HCT116 (cell line): ENCODE results near the gene RAB36. TPM values are rescaled to one million over a fixed set of nuclear protein-coding genes. Genes with fewer than 3 reads are reported as not detected.

Source experiments
- ATAC-seq: fragments of 200-7000 bp; cut with Tn5 transposase; 2 replicates; pipeline ENCODE4 v1.9.1; 2020; ENCODE audit warnings: mild to moderate bottlenecking, moderate library complexity
- BruUV-seq: library from RNA; stranded (reverse); fragments of 400-500 nt; replicated peaks from 2 replicates; lab custom pipeline; 2021; lab: Mats Ljungman, UMichigan
- CTCF ChIA-PET: fragments of 300-600 bp; sonication (Branson Sonifier 250); formaldehyde crosslinking; loops from one replicate; lab custom pipeline; 2021; ENCODE audit warnings: antibody characterized with exemption; lab: Charles Lee
- POLR2A ChIA-PET: fragments of 300-600, 350-600 bp; sonication (Branson Sonifier 250); formaldehyde crosslinking; loops from one replicate; lab custom pipeline; 2021; ENCODE audit warnings: antibody characterized with exemption; lab: Charles Lee
- RAD21 ChIA-PET, 2 experiments: fragments of 300-600 bp; sonication (Branson Sonifier 250); formaldehyde crosslinking; loops; one replicate each; lab custom pipeline; 2023; ENCODE audit warnings: low total read pairs in 2 of 2; ENCODE audit not compliant: uncharacterized antibody in 2 of 2, unreplicated experiment in 2 of 2, low non-redundant PET in 1 of 2; lab: Charles Lee
- DNase-seq: peaks from one replicate; pipeline ENCODE4 v3.0.0-alpha.2; 2010; ENCODE audit warnings: low read depth, low spot score
- H2AFZ ChIP-seq: fragments of 200-600 bp; shearing (Covaris generic), sonication (generic); 2 replicates; pipeline ENCODE4 v1.6.1; 2017; ENCODE audit warnings: low read depth, mixed run types, mixed read lengths, antibody characterized with exemption, low read length; ENCODE audit not compliant: poor library complexity, severe bottlenecking
- H3K27ac ChIP-seq: 2 replicates; pipeline ENCODE4 v1.5.1; 2012; ENCODE audit warnings: low read depth, low read length
- H3K27me3 ChIP-seq: fragments of 200-600 bp; sonication (generic); 2 replicates; pipeline ENCODE4 v1.6.1; 2016; ENCODE audit warnings: mixed run types, low read length, mixed read lengths; ENCODE audit not compliant: insufficient read depth
- H3K36me3 ChIP-seq, 2 experiments: fragments of 200-500 bp in 1 of 2; fragments of 200-600 bp in 1 of 2; sonication (Bioruptor generic) in 1 of 2; sonication (generic) in 1 of 2; 2 replicates each; pipeline versions ENCODE4 v1.5.1 to v1.6.1; 2014 to 2016; ENCODE audit warnings: low read length in 2 of 2, inconsistent platforms in 1 of 2, mixed read lengths in 1 of 2, mixed run types in 1 of 2; ENCODE audit not compliant: insufficient read depth in 2 of 2, control insufficient read depth in 1 of 2
- H3K4me1 ChIP-seq, 2 experiments: fragments of 200-600 bp in 1 of 2; sonication (generic) in 1 of 2; 2 replicates each; pipeline versions ENCODE4 v1.5.1 to v1.6.1; 2012 to 2017; ENCODE audit warnings: low read length in 2 of 2, inconsistent platforms in 1 of 2, mild to moderate bottlenecking in 1 of 2, mixed read lengths in 1 of 2, mixed run types in 1 of 2, moderate library complexity in 1 of 2; ENCODE audit not compliant: insufficient read depth in 2 of 2, control insufficient read depth in 1 of 2
- H3K4me2 ChIP-seq: fragments of 200-600 bp; sonication (generic); 2 replicates; pipeline ENCODE4 v1.6.1; 2017; ENCODE audit warnings: mixed run types, low read length, mixed read lengths
- H3K4me3 ChIP-seq, 2 experiments: fragments of 200-600 bp in 1 of 2; sonication (generic) in 1 of 2; replicated peaks in 1 of 2; 2 replicates each; pipeline ENCODE4 v1.5.1; 2011 to 2016; ENCODE audit warnings: low read length in 2 of 2, control low read depth in 1 of 2, low read depth in 1 of 2, mild to moderate bottlenecking in 1 of 2, mixed read lengths in 1 of 2, mixed run types in 1 of 2
- H3K79me2 ChIP-seq: fragments of 200-600 bp; sonication (generic); 2 replicates; pipeline ENCODE4 v1.6.1; 2017; ENCODE audit warnings: mild to moderate bottlenecking, mixed run types, low read length, moderate library complexity, mixed read lengths; ENCODE audit not compliant: insufficient read depth
- H3K9ac ChIP-seq: fragments of 200-600 bp; sonication (generic); 2 replicates; pipeline ENCODE4 v1.6.1; 2016; ENCODE audit warnings: low read length, mixed read lengths
- H3K9me2 ChIP-seq: fragments of 200-600 bp; sonication (generic), shearing (Covaris generic); 2 replicates; pipeline ENCODE4 v1.6.1; 2017; ENCODE audit warnings: mixed run types, mild to moderate bottlenecking, moderate library complexity; ENCODE audit not compliant: insufficient read depth
- H3K9me3 ChIP-seq, 2 experiments: fragments of 200-500 bp in 1 of 2; fragments of 200-600 bp in 1 of 2; sonication (Bioruptor generic) in 1 of 2; sonication (generic) in 1 of 2; 2 replicates each; pipeline ENCODE4 v1.6.1; 2014 to 2017; ENCODE audit warnings: low read length in 2 of 2, mixed read lengths in 2 of 2, inconsistent platforms in 1 of 2, low read depth in 1 of 2, mild to moderate bottlenecking in 1 of 2, mixed run types in 1 of 2, moderate library complexity in 1 of 2; ENCODE audit not compliant: control insufficient read depth in 1 of 2, insufficient read depth in 1 of 2
- H4K20me1 ChIP-seq: fragments of 200-600 bp; sonication (generic), shearing (Covaris generic); 2 replicates; pipeline ENCODE4 v1.6.1; 2017; ENCODE audit warnings: mixed run types, mild to moderate bottlenecking, moderate library complexity; ENCODE audit not compliant: insufficient read depth
- EGR1 ChIP-seq: IDR thresholded peaks from 2 replicates; pipeline ENCODE4 v1.6.1; 2012; ENCODE audit warnings: low read depth
- EZH2 ChIP-seq: fragments of 200-600 bp; sonication (generic); IDR thresholded peaks from 2 replicates; pipeline ENCODE4 v1.6.1; 2017; ENCODE audit warnings: antibody characterized with exemption, mixed run types
- EZH2phosphoT487 ChIP-seq: fragments of 200-600 bp; IDR thresholded peaks from 2 replicates; pipeline ENCODE4 v1.6.1; 2018; ENCODE audit warnings: antibody characterized with exemption, borderline replicate concordance
- JUND ChIP-seq: IDR thresholded peaks from 2 replicates; pipeline ENCODE4 v1.6.1; 2012
- POLR2AphosphoS5 ChIP-seq: IDR thresholded peaks from 2 replicates; pipeline ENCODE4 v1.6.1; 2011; ENCODE audit warnings: mild to moderate bottlenecking, low read depth, low read length, moderate library complexity
- SIN3A ChIP-seq: IDR thresholded peaks from 2 replicates; pipeline ENCODE4 v1.6.1; 2012; ENCODE audit warnings: low read depth
- SP1 ChIP-seq: IDR thresholded peaks from 2 replicates; pipeline ENCODE4 v1.6.1; 2012; ENCODE audit warnings: low read depth
- SRF ChIP-seq: IDR thresholded peaks from 2 replicates; pipeline ENCODE4 v1.6.1; 2012; ENCODE audit warnings: low read depth
- YY1 ChIP-seq: IDR thresholded peaks from 2 replicates; pipeline ENCODE4 v1.6.1; 2011; ENCODE audit warnings: low read length, low read depth, moderate library complexity, mild to moderate bottlenecking; ENCODE audit not compliant: insufficient replicate concordance; ENCODE audit errors: extremely low read depth
- ZFX ChIP-seq: fragments of 450-650 bp; IDR thresholded peaks from 2 replicates; pipeline ENCODE4 v1.6.1; 2017
- intact Hi-C: fragments of 100-400 bp; cut with micrococcal nuclease; formaldehyde crosslinking; loops from 2 replicates; pipeline ENCODE4 v1.10.0; 2022
- total RNA-seq: library from RNA; stranded (reverse); gene quantifications from one replicate; pipeline ENCODE4 v1.2.1, GENCODE V29; 2021; ENCODE audit not compliant: unreplicated experiment
- TF ChIP-seq, protein P1 (sequence below): IDR thresholded peaks from 2 replicates; pipeline ENCODE4 v1.6.1; 2012
- TF ChIP-seq, protein P2 (sequence below): IDR thresholded peaks from 2 replicates; pipeline ENCODE4 v1.6.1; 2012; ENCODE audit warnings: low read depth

Gene RAB36
- total RNA-seq, 1 experiment from 2014 or later, result 6.1 TPM

DNA sequence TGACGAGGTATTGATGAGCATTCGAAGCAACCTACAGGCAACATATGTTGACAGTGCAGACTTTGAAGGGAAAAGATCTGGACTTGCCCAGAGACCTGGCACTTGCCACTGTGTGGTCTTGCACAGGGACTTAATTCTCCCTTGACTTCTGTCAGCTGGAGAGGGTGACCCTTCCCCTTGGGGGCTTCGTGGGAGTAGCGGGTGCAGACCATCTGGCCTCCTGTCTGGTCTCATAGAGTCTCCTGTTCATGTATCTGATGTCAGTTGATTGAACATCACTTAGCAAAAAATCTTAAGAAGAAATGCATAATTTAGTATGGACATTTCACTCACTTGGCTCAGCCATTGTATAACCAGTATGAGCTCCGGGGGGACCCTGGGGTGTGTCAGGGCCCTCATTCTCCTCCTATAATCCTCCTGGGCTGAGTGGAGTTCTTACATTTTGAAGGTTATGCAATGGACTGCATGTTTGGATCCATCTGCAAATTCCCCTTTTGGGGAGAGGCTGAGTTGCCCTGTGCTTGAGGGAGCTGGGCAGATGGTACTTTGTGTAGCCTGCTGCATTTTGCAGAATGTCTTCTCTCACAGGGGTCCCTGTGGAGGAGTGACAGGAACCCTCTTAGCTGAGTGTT, 48.0 kb downstream of the RAB36 start:
- ChIA-PET CTCF (no interaction called here), RAD21 (no interaction called here), POLR2A (no interaction called here)
- DNase-seq (no peak), ATAC-seq (no peak)
- no peak overlapping the region for H2AFZ ChIP-seq
- H3K9ac ChIP-seq, result no peak overlapping the region
- H3K27ac ChIP-seq, result no peak overlapping the region
- H3K27me3 ChIP-seq, result no peaks in the 10 kb centered on the region
- TF ChIP-seq EZH2phosphoT487 (no peak), ZFX (no peak), SIN3A (no peak), EZH2 (no peak), SP1 (no peak), EGR1 (no peak), JUND (no peak), SRF (no peak), YY1 (no peak), POLR2AphosphoS5 (no peak)
- TF ChIP-seq, protein P1, sequence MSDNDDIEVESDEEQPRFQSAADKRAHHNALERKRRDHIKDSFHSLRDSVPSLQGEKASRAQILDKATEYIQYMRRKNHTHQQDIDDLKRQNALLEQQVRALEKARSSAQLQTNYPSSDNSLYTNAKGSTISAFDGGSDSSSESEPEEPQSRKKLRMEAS, result no peak
- TF ChIP-seq, protein P2, sequence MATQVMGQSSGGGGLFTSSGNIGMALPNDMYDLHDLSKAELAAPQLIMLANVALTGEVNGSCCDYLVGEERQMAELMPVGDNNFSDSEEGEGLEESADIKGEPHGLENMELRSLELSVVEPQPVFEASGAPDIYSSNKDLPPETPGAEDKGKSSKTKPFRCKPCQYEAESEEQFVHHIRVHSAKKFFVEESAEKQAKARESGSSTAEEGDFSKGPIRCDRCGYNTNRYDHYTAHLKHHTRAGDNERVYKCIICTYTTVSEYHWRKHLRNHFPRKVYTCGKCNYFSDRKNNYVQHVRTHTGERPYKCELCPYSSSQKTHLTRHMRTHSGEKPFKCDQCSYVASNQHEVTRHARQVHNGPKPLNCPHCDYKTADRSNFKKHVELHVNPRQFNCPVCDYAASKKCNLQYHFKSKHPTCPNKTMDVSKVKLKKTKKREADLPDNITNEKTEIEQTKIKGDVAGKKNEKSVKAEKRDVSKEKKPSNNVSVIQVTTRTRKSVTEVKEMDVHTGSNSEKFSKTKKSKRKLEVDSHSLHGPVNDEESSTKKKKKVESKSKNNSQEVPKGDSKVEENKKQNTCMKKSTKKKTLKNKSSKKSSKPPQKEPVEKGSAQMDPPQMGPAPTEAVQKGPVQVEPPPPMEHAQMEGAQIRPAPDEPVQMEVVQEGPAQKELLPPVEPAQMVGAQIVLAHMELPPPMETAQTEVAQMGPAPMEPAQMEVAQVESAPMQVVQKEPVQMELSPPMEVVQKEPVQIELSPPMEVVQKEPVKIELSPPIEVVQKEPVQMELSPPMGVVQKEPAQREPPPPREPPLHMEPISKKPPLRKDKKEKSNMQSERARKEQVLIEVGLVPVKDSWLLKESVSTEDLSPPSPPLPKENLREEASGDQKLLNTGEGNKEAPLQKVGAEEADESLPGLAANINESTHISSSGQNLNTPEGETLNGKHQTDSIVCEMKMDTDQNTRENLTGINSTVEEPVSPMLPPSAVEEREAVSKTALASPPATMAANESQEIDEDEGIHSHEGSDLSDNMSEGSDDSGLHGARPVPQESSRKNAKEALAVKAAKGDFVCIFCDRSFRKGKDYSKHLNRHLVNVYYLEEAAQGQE, result no peak
- peaks cover 98% of the 10 kb centered on the region for H3K79me2 ChIP-seq
- H4K20me1 ChIP-seq, result 0 out of 2 replicates have a peak, but pooled peaks cover 5% of the 10 kb centered on the region
- no peak overlapping the region for H3K4me2 ChIP-seq
- no TSS peak for BruUV-seq
- H3K36me3 ChIP-seq, result peaks cover under 1 to 2% of the 10 kb centered on the region in 2 experiments; a peak in 2 of 4 replicates
- H3K4me1 ChIP-seq, result peaks cover 3 to 7% of the 10 kb centered on the region in 2 experiments; a peak in 2 of 4 replicates
- no peak overlapping the region for H3K4me3 ChIP-seq
- intact Hi-C loops, result no loop called here
- no peaks in the 10 kb centered on the region for H3K9me2 ChIP-seq
- H3K9me3 ChIP-seq, result no peaks in the 10 kb centered on the region
